GM19324 (cell line): ENCODE measurements around the gene EDAR.

Experiments
- ATAC-seq: cut with Tn5 transposase; IDR thresholded peaks from one replicate; pipeline ENCODE4 v1.9.1; 2021; ENCODE audit warnings: mild to moderate bottlenecking, moderate library complexity; ENCODE audit not compliant: unreplicated experiment, low FRiP score

EDAR gene

DNA sequence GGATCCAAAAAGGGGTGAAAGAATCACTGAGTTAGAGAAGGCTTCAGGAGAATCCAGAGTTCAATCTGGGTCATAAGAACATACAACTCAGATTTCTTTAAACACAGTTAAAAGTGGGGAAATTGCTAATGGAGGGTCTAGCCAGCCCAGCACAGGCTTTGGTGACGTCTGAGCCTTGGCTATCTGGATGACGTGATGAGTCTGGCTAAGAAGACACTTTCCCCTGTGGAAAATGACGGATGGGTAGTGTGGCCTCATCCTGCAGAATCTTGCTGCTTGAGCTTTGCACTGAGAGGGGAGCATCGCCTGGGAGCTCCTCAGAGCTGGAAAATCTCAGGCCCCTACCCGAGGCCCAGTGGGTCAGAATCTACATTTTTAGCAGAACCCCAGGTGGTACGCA is 19.2 kb downstream of the EDAR start:
- no peak for ATAC-seq

DNA sequence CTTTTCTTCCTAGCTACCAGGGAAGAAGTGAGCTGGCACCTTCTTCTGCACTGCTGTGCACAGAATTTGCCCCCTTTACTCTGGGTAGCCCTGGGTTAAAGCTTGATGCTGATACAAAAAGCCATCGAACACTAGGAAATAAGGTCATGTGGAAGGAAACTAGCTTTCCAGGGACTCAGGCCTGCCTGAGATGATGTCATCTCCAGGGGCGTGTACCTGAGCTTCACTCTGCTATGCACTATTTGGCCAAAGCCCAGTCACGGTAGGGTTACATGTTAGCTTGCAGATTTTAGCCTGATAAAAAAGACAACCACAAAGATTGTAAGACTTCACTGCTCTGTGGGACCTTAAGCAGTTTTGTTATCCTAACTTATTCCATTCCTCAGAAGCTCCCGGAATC is 20.4 kb downstream of the EDAR start:
- no peak for ATAC-seq

DNA sequence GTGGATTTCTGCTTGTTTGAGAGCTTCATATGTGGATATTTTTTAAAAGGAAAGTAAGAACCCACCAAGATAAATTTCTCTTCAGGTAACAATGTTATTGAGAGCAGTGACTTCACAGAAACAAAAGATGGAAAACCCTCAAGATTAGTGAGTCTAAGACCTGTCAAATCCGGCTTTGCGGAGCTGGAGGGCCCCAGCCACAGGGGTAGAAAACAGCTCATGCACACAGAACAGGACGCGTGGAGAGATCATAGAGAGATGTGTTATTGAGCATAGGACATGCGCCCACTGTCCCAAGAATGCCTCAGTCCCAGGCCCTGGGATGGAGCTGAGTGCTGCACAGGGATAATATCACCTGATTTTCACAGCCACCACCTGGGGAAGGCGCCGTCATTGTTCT is 21.3 kb downstream of the EDAR start:
- ATAC-seq = no peak

DNA sequence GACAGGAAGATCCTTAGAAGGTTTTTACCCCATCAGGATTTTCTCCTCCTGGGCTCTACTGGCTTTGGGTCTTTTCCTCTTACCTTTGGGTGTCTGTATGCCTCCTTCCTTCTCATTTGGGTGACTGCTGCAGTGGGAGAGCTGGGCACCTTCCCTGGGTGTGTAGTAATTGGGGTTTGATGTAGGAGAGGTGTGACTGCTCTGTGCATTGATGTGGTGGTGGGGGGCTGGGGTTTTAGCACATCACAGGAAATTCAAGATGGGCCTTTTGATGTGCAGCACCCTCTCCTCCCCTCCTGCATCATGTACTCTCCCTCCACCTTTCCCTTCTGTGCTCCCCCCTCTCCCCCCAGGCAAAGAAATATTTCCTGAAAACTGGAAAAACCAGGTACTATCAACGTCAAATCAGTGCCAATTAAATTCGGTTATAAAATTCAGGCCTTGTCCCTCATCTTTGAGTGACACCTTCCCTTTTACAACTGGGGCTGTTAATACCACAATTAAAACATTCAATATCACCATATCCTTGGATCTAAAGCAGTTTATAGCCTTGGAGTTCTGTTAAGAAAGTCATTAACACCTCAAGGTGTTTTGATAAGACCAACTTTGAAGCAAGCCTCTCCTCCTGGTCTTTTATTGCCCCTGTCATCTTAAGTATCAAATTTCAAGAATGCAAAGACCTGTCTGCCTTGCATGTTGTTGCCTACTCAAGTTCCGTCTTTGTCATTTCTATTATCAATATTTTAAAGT is 23.3 kb downstream of the EDAR start:
- no peak for ATAC-seq

DNA sequence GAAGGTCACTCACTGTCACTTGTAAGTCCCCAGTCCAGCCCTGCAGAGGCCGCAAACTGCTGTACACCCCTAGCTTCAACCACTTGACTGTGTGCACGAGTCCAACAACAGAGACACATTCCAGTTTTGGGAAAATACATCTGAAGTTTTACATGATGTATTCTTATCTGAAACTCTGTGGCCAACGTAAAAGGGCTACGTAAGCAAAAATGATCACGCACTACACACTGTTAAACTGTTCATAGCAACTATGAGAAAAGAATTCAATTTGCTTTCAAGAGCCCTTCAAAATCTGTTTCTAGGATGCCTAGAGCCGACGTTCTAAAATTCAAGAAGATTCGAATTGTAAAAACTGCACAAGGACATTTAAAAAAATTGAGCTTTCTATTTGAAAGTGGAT is 26.0 kb downstream of the EDAR start:
- no peak for ATAC-seq

DNA sequence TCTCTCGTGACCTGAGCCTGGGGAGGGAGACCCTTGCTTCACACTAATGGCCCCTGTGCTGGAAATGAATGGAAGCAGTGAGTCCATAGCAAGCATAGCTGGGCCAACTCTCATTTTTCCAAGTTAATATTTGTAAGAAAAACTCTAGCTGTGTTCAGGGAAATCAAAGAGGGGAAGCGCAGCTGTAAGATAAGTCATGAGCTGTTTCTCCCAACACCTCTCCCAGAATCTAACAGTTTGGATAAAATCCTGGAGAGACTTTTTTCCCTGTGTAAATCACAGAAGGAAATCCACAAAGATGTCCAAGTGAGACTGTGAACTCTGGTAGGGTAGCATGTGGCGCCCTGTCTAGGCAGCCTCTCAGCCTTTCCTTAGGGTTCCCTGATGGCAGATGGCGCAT is 27.2 kb downstream of the EDAR start:
- ATAC-seq = no peak

DNA sequence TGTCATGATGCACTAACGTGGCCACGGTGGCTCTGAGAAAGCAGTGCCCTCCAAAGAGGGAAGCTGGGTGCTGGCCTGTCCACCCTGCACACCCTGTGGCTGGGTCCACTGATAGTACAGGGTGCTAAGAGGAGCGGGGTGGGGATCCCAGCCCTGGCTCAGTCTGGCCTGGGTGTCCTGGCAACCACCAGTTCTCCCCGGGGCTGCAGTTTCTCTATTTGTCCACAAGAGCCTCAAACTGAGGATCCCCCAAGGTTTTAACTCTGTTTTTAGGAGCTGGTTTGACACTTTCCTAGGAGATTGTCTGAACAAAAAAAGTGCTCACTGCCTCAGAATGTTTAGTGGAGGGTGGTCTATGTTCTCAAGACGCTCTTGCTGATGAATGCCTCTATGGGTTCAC is 29.0 kb downstream of the EDAR start:
- no peak for ATAC-seq

DNA sequence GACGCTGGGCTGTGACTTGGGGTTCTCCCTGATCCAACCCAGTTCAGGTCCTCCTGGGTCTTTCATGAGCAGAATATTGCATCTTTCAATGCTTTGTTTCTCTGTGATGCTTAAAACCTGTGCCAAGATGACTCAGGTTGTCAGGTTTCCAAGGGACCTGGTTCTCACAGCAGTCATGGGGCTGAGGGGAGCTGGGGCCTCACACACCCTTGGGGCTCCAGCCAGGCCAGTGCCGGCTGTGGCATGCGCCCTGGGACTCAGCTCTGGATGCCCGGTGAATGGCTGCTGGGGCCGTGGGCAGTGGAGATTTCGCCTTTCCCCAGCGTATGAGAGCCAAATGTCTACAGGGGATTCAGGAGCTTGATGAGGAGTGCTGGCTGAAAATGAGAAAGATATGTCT is 29.6 kb downstream of the EDAR start:
- ATAC-seq = no peak

DNA sequence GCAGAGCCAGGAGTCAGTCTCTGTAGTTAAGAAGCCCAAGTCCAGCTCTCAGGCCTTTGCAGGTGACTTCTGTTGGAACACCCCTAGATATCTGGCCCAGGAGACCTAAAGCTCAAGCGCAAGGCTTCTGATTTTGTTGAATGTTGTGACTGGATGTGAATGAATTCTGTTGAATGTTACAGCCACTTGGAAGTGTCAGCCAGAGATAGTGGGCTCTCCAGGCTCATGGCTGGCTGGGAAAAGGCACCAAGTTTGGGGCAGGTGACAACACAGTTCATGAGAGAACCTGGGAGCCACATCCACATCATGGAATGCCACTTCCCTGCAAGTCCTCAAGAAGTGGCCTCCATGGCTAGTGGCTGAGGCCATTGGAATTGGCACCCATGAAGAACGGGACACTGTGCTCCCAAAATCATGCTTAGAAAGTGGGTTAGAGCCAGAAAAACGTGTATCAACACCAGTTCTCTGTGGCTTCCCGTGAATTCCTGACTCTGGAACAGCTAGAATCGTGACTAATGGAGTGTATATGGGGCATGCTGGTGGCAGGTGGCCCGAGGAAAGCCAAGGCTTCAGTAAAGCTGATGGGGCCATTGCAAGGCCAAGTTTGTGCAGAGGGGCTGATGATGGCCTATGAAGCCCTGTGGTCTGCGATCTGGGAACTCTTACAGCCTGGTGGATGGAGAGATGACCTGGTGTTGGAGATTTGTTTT is 30.2 kb downstream of the EDAR start:
- no peak for ATAC-seq

DNA sequence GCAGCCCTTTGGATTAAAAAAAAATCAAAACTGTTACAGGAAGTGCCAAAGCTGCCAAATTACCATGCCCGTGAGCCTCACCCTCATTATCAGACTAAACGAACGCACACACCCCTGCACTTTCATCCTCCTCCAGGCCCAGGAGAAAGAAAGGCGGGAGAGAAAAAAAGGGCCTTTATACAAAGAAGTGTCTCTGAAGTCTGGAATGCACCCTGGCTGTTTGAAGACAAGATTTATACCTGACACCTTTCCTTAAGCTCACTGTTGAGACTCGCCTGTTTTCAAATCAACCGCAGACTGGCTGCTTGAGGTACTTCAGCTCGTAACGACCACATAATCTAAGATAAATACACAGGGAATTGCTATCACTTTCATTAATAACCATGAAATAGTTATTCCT is 31.0 kb downstream of the EDAR start:
- no peak for ATAC-seq

DNA sequence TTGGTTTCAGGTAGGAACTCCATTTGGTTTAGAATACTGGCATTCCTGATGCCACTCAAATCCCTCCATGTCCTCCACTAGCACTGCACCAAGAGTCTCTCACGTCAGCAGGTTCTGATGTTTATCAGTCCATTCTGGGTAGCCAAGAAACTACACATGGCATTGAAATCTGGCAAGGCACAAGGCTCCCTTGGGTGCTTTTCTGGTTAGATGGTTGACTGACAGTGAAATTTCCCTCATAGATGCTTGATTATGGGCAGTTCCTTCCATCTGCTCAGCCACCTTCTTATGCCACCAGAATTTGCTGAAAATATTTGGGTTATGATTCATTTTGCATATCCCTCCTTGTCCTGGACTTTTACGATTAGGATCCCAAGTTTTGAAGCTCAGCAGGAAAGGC is 32.6 kb downstream of the EDAR start:
- no peak for ATAC-seq

DNA sequence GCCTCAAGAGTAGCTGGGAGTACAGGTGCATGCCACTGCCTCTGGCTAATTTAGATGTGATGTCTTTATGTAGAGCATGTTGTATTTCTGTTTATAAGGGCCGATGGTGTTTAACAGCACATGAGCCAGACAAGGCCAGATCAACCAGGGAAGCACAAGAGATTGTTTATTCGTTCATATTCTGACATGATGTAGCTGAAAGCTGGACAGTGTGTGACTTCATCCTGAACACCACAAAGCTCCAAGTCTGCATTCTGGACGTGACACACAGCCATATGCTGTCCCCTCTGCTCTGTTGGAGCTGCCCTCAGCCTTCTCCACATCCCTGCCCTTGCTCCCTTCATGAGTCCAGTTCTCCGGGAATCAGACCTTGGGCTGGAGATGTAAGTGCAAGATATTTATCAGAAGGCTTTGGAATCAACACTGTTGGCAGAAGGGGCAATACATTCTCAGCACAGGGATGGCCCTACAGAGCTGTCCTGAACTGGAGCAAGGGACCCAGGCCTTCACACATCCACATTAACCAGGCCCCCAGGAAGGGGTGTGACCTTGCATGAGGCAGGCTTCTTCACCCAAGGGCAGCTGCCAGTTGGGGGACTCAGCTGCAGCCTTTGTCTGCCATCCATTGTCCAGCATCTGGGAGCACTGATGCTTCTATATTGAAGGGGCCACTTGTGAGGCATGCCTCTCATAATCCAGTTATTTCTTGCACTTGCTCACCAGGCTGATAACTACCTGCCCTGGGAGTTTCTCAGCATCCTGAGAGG is 38.5 kb downstream of the EDAR start:
- no peak for ATAC-seq

DNA sequence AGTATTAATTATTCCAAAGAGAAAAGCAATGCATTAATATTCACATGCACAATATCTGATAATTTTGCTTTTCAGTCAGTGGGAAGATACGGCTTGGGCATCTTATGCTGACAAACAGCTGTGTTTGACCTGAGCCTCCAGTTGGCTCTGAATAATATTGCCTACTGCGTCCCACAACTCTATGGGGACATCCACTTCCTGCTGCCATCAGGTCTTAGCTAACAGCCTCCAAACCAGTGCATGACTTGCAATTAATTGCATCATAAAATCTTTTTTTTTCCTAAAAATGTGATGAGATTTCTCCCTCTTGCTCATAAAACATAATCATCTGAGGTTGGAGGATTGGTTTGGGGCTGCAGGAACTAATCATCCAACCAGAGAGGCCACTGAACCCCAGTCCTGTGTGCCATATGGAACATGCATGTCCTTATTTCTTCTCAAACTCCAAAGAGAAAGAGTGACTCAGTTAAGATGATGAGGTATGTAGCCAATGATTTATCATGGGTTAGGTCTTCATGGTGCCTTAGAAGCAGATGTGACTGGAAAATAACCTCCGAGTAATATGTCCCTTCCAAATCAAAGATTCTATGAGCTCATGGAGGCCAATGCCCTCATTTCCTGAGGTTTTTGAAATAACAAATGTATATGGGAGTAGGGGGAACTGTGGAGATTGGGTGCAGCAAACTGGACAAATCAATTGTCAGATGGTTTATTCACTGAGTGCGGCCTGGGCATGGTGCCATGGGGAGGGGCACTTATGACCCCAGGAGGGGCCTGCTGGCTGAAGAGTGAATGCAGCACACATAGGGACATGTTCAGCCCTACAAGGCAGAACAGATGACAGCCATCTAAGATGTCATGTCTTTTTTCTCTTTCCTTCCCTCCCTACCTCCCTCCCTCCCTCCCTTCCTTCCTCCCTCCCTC is 39.4 kb downstream of the EDAR start:
- ATAC-seq = no peak

DNA sequence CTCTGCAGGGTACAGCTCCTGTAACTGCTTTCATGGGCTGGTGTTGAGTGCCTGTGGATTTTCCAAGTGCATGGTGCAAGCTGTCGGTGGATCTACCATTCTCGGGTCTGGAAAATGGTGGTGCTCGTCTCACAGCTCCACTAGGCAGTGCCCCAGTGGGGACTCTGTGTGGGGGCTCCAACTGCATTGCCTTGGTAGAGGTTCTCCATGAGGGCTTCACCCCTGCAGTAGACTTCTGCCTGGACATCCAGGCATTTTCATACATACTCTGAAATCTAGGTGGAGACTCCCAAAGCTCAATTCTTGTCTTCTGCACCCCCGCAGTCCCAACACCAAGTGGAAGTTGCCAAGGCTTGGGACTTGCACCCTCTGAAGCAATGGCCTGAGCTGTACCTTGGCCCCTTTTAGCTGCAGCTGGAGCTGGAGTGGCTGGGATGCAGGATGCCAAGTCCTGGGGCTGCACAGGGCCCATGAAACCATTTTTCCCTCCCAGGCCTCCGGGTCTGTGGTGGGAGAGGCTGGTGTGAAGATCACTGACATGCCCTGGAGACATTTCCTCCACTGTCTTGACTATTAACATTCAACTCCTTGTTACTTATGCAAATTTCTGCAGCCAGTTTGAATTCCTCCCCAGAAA is 41.6 kb downstream of the EDAR start:
- ATAC-seq = no peak

DNA sequence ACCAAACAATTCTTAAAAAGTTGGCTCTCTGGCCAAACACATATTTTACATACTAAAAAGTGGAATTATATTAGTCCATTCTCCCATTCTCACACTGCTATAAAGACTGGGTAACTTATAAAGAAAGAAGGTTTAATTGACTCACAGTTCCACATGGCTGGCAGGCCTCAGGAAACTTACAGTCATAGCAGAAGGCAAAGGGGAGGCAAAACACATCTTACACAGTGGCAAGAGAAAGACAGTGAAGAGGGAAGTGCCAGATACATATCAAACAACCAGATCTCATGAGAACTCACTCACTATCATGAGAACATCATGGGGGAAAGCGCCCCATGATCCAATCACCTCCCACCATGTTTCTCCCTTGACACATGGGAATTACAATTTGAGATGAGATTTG is 42.6 kb downstream of the EDAR start:
- no peak for ATAC-seq

DNA sequence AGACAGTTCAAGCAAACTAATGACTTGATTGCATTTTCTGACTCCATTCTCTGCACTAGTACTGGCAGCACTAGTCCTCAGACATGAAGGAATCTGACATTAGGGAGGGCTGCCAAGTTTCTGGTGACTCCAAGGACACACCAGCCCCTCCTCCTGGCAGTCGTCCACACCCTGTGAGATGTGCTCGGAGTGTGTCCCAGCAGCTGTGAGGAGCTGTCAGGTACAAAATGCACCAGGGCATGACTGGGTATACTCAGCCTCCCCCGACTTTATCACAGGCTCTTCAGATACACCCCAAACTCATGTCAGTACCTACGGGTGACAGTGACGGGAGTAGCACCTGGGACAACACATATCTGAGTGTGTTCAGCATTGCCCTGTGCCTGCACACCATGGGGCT is 43.1 kb downstream of the EDAR start:
- no peak for ATAC-seq

DNA sequence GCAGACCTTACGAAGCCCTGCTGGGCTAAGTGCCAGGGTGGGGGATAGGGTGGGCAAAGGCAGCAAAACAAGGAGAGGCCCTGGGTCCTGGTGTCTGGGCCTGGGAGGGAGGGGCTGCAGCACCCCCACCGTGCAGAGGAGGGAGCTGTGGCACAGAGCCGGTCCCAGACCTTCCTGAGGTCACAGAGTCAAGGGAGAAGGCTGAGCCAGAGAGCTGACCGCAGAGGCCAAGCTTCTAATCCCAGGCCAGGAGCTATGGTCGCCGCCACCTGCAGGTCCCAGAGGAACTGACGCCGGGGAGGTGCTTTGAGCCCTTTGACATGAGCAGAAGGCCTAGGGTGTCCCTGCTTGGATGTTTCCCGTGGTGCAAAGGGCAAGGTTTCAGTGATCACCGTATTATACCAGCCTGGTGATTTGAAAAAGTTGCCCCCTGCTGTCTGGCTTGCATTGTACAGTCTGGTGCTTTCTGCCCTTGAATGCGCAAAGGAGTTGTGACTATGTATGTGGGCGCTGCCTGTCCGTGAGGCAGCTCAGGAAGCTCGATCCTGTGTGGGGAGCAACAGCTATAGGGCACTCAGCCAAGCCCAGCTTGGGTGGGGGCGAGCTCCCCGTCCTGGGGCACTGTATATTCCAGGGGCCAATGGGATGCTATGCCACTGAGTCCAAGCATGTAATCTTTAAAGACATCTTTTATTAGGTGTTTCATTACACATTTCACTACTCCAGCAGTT is 44.3 kb downstream of the EDAR start:
- ATAC-seq = no peak

DNA sequence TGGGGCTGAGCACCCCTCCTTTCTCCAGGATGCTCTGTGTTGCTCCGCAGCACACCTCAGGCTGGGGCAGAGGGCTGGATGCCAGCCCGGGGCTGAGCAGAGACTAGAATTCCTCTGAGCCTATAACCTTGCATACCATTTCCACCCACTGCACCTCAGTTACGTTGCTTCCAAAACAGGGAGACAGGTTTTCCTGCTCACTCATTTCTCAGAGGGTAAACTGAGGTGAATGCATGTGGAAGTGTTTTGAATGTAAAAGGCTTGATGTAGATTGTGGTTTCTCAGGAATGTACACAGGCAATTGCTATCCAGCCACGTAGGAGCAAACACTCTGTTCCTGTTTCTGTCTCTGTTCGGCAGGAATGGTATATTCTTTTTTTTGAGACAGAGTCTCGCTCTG is 45.3 kb downstream of the EDAR start:
- no peak for ATAC-seq

DNA sequence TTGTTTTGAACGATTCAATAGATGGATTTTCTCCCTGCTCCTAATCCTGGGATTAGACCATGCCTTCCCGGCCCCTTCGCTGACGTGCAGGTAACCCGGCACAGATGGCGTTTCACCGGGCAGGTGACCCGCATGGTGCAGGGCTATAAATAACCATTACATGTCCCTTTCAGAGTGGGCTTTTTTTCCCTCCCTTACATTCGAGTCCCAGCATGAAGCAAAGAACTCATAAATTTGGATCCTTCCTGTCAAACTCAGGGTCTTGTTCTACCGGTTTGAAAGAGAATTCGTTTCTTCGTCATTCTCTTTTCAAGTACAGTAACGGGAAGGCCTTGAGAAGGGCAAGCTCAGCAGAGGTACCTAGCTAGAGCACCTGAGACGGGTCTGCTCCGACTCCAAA is 46.1 kb downstream of the EDAR start:
- ATAC-seq = no peak
